ENCODE data around the gene JMJD6.
"Not testable (repeated sequence)": the region's sequence is repeated elsewhere in the genome, so short reads cannot be mapped to it uniquely, and the experiment has no call there.

The JMJD6 gene

DNA sequence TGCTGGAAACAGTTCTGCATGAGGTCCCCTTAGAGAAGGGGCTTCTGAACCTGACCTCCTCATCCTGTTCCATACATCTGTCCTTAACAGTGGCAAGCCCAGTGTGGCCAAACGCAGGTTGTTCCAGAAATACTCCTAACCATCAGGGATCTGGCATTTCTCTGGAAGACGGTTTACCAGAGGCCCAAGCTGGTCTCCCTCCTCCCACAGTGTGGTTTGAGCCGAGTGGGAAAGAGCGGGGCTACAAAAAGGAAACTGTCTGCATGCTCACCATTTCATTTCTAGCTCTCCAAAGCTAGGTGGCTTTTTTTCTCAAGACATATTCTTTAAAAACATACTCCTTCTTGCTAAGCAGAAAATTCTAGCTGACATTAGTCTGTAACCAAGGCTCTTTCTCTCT is 21.6 kb downstream of the JMJD6 start:
- TF ChIP-seq, protein P1, sequence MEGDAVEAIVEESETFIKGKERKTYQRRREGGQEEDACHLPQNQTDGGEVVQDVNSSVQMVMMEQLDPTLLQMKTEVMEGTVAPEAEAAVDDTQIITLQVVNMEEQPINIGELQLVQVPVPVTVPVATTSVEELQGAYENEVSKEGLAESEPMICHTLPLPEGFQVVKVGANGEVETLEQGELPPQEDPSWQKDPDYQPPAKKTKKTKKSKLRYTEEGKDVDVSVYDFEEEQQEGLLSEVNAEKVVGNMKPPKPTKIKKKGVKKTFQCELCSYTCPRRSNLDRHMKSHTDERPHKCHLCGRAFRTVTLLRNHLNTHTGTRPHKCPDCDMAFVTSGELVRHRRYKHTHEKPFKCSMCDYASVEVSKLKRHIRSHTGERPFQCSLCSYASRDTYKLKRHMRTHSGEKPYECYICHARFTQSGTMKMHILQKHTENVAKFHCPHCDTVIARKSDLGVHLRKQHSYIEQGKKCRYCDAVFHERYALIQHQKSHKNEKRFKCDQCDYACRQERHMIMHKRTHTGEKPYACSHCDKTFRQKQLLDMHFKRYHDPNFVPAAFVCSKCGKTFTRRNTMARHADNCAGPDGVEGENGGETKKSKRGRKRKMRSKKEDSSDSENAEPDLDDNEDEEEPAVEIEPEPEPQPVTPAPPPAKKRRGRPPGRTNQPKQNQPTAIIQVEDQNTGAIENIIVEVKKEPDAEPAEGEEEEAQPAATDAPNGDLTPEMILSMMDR (conservative IDR thresholded peaks at IDR 0.05): no peak

DNA sequence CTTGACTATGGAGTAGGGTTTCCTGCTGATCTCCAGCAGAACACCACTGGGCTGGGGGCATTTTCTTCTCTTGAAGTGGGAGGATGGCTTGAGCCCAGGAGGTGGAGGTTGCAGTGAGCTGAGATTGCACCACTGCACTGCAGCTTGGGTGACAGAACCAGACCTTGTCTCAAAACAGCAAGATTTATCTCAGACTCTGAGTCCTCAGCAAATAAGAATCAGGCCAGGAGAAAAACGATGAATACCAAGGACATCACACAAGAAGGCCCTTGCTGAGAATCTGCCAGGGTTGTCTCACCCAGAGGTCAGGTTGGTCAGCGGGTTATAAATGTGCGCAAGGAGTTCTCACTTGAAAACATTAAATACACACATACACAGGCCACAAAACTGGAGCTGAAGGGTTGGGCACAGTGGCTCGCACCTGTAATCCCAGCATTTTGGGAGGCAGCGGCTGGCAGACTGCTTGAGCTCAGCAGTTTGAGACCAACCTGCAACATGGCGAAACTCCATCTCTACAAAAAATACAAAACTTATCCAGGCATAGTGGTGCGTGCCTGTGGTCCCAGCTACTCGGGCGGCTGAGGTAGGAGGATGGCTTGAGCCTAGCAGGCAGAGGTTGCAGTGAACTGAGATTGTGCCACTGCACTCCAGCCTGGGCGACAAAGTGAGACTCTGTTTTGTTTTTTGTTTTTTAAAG is 23.3 kb downstream of the JMJD6 start:
- H3K27ac ChIP-seq: no peak overlapping the region
- TF ChIP-seq, protein P1 (conservative IDR thresholded peaks at IDR 0.05): no peak

More for the DNA sequence above, 21.6 kb downstream of the JMJD6 start:
- no peak overlapping the region for H3K27ac ChIP-seq

DNA sequence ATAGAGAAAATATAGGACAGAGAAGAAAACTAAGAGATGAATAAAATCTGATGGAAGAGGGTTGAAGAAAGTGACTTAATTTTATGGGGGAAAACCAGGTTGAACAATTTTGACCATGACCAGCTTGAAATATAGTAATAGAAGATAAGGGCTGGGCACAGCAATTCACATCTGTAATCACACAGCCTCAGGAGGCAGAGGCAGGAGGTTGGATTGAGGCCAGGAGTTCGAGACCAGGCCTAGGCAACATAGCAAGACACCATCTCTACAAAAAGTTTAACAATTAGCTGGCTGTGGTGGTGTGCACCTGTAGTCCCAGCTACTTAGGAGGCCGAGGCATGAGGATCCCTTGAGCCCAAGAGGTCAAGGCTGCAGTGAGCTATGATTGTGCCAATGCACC is 24.3 kb downstream of the JMJD6 start:
- TF ChIP-seq, protein P1 (conservative IDR thresholded peaks at IDR 0.05): no peak
- no peak overlapping the region for H3K27ac ChIP-seq

DNA sequence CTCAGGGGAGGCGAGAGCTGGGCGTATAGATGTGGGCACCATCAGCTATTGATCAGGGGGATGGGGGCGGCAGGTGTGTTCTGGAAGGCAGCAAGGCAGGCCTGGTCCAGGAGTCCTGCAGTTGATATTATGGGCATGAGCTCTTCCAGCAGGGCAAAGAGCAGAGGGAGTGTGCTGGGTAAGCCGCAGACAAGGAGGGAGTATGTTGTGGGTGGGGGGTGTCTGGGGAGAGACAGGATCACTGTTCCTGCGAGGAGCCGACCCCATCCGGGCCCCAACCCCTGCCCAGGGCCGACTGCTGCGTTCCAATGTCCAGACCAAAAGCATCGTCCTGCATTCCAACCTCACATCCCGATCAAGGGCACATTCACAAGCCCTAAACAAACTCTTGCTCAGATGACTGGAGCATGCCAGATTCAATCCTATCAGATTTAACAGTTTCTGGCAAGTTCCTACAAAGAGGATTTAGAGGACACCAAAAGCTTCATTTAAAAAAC is 24.9 kb downstream of the JMJD6 start:
- no peak overlapping the region for H3K27ac ChIP-seq
- TF ChIP-seq, protein P1 (conservative IDR thresholded peaks at IDR 0.05): no peak

DNA sequence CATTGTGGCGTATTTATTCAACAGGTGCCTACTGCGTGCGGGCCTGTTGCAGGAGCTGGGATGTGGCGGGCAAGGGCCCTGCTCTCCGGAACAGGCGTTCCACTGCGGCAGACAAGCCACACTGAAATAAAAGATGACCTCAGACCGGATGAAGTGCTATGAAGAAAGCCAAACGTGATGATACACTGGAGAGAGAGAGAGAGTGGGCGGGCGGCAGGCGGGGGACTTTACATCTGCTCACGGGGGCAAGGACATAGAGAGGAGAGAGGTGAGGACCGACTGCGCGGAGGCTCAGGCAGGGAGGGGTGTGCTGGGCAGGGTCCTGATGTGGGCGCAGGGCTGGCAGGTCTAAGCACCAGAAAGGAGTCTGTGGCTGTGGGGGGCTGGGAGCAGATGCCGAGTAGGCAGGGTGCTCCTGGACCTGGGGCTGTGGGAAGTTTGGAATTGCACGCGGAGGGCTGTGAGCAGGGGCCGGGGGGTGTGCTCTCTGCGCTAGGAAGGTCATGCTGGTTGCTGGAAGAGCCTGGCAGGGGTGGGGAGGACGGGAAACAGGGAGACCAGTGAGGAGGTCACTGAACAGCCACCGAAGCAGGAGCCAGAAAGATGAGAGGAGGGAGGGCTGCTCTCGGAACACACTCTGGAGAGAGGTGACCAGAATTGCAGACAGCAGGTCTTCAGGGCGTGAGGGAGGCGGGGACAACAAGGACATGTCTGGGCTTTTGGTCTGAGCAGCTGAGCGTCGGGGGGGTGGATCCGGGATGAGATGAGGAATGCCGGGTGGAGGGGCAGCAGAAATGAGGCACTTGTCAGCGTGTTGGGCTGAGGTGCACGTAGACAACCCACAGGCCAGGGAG is 25.6 kb downstream of the JMJD6 start:
- TF ChIP-seq, protein P1 (conservative IDR thresholded peaks at IDR 0.05): no peak
- no peak overlapping the region for H3K27ac ChIP-seq

DNA sequence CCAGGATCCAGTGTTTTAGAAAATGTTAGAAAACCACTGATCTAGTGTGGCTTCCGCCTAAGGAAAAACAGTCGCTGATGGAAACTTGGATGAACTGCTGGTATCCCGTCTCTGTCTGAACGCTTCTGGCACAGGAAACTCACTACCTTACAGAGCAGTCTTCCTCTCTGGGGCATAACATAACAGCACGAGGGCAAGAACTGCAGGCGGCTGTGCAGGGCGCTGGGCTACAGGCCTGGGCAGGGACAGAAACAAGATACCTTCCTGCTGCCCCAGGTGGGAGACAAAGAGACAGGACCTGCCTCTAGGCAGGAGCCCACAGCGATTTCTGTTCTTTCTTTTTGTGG is 26.2 kb downstream of the JMJD6 start:
- H3K27ac ChIP-seq: no peak overlapping the region

DNA sequence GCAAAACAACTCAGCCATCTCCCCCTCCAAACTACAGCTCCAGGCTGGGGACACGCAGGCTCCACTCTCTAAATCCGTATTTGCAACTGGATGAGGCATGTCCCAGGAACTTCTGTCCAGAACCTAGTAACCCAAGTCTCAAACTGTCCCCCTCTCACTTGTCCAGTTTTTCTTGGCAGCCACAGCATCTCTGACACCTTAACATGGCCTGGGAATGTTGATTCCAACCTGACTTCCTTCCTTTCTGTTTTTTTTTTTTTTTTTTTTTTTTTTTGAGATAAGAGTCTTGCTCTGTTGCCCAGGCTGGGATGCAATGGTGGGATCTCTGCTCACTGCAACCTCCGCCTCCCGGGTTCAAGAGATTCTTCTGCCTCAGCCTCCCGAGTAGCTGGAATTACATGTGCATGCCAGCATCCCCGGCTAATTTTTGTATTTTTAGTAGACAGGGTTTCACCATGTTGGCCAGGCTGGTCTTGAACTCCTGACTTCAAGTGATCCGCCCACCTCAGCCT is 27.9 kb downstream of the JMJD6 start:
- H3K27ac ChIP-seq: not testable (repeated sequence)

More for the DNA sequence above, 26.2 kb downstream of the JMJD6 start:
- TF ChIP-seq, protein P1 (conservative IDR thresholded peaks at IDR 0.05): no peak

Data from VCaP (cell line).